AG09309 (cell line): ENCODE measurements around the gene COMMD4.
A peak's percentile ranks its signal among the peaks of the same experiment; 100 is the strongest.
"Not testable (repeated sequence)": the region's sequence is repeated elsewhere in the genome, so short reads cannot be mapped to it uniquely, and the experiment has no call there.

Experiments used
- DNase-seq: peaks from one replicate; pipeline ENCODE4 v3.0.0-alpha.2; 2010; ENCODE audit warnings: low read depth
- H3K4me3 ChIP-seq: 2 replicates; pipeline ENCODE4 v1.5.1; 2011; ENCODE audit warnings: mild to moderate bottlenecking, low read depth, low read length, moderate library complexity; ENCODE audit not compliant: control insufficient read depth
- CTCF ChIP-seq: IDR thresholded peaks from 2 replicates; pipeline ENCODE4 v1.5.1; 2011; ENCODE audit warnings: mild to moderate bottlenecking, low read depth, low read length, inconsistent platforms; ENCODE audit not compliant: insufficient read depth, control insufficient read depth; ENCODE audit errors: missing control alignments

The COMMD4 gene

GRCh38 chr15:75348562-75349350, 12.9 kb downstream of the COMMD4 start:
- DNase-seq: no peak

GRCh38 chr15:75349351-75349669, 13.4 kb downstream of the COMMD4 start:
- DNase-seq, H3K4me3 ChIP-seq: not testable (repeated sequence)

More at GRCh38 chr15:75348562-75349350, 12.9 kb downstream of the COMMD4 start:
- TF ChIP-seq CTCF: no peak
- H3K4me3 ChIP-seq: peak overlapping the region; percentile 70

- TF ChIP-seq CTCF: no peak
- H3K4me3 ChIP-seq: no peak overlapping the region
- DNase-seq: no peak
Observed at GRCh38 chr15:75349851-75350588, 14.2 kb downstream of the COMMD4 start.

GRCh38 chr15:75350601-75351361, 14.9 kb downstream of the COMMD4 start:
- DNase-seq: no peak
- TF ChIP-seq CTCF: no peak
- no peak overlapping the region for H3K4me3 ChIP-seq

GRCh38 chr15:75352186-75353080, 16.6 kb downstream of the COMMD4 start:
- DNase-seq: no peak
- no peak for TF ChIP-seq CTCF

GRCh38 chr15:75353604-75354003, 17.7 kb downstream of the COMMD4 start:
- no peak for TF ChIP-seq CTCF
- H3K4me3 ChIP-seq: no peak overlapping the region
- no peak for DNase-seq

More at GRCh38 chr15:75352186-75353080, 16.6 kb downstream of the COMMD4 start:
- no peak overlapping the region for H3K4me3 ChIP-seq
